HG03135 (cell line): Measurements from ENCODE around the gene MYBPC3.
A peak's percentile ranks its signal among the peaks of the same experiment; 100 is the strongest.

Experiments used
- ATAC-seq: cut with Tn5 transposase; IDR thresholded peaks from one replicate; pipeline ENCODE4 v1.9.1; 2021; ENCODE audit warnings: mild to moderate bottlenecking, moderate library complexity; ENCODE audit not compliant: unreplicated experiment

MYBPC3 gene

DNA sequence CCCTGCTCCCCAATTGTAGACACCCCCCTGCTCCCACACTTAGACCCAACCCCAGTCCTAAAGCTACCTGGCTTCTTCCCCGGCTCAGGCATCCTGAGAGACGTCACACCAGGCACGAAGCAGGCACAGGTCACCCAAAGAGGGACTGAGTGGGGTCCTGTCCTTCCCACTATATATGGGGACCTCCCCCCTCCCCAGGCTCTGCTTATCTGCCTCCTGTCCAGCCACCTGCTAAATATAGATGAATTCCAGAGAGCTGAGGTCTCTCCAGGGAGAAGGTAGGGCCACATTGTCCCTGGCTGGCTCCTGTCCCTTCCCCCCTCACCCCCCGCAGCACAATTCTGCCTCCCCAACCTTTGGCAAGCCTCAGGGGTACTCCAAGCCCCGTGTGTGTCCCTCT is at the start of gene MYBPC3:
Gene MYBPC3, minus strand, starts transcription at position 147 of the 400 bp plus-strand sequence. Its CDS starts 55 bp downstream, at position 92.
- ATAC-seq: no peak

DNA sequence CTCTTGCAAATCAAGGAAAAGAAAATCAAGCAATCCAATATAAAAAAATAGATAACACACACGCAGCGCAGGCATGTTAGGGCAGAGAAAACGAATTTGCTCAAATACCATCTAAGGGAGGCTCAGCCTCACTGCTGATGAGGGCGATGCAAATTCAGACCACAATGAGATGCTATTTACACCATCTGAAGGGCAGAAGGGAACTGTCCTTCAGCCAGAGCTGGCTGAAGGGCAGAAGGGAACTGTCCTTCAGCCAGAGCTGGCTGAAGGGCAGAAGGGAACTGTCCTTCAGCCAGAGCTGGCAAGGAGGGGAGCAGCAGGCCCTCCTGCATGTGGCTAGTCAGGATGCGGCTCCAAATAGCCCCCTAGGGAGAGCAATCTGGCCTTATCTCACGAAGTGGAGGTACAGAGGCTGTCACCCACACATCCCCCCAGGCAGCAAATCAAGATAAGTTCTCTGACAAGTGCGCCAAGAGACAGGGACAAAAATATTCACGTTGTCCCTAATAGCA is 48.3 kb upstream of the MYBPC3 start:
- peak; percentile 58 for ATAC-seq

DNA sequence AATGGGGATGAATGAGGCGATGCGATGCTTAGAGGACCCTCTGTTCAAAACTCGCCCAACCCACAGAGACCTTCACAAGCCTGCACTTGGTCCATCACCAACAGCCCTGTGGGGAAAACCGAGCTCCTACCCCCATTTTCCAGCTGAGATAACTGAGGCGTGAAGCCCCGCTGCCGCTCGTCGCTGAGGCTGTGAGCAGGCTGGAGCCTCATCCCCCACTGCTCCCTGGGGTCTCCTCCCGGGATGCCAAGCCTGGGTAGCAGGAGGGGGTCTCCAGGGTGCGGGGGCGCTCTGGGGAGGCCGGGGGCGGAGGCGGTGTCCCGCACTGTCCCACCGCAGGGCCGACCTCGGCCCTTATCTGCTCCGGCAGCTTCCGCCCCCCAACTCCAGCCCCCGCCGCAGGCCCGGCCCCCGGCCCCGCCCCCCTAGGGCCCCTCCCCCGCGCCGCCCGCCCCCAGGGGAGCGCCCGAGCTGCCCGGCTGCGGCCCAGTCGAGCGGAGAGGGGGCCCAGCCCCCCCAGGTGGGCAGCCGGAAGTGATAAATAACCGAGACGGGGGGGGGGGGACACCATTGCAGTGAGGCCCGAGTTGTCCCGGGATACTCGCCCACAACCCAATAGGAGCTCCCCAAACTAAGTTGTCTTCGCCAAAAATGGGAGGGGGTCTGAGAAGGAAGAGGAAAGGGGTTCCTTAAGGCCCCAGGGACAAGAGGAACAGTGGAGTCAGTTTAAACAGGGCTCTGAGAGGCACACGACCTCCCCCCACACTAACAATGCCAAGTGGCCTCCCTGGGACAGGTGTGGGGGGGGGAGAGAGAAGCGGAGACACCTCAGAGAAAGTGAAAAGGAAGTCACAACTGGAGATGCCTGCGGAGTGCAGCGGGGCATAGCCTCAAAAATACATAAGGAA is 47.6 kb upstream of the MYBPC3 start:
- ATAC-seq: peak; percentile 43

- no peak for ATAC-seq
These were observed 46.0 kb upstream of the MYBPC3 start for GRCh38 chr11:47398551-47398950.

DNA sequence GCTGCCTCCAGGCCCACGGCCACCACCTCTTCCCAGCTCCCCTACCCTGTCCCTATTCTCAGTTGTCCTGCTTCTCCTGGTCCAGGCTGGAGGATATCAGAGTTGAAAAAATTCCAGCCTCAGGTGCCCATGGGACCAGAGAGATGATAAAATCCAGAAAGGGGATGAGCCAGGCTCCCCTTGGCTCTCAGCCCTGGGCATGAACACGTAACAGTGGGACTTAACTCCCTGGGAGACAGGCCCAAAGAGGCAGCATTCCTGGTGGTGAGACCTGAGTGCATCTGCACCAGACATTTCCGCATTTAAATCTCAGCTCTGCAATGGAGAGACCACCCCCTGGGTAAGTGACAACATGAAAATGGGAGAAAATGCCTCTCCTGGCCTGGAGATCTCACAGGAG is 45.5 kb upstream of the MYBPC3 start:
- no peak for ATAC-seq

DNA sequence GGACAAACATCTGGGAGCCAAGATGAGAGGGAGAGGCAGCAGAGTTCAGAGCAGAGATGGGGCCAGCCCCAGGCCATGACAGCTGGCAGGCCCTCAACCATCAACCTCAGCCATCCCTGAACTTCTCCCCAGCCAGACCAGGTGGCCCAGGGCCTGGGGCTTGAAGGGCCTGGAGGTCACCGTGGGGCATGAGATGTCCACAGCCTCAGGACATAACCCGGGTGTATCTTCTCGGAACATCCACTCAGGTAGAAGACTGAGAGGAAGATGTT is 43.5 kb upstream of the MYBPC3 start:
- ATAC-seq: no peak

DNA sequence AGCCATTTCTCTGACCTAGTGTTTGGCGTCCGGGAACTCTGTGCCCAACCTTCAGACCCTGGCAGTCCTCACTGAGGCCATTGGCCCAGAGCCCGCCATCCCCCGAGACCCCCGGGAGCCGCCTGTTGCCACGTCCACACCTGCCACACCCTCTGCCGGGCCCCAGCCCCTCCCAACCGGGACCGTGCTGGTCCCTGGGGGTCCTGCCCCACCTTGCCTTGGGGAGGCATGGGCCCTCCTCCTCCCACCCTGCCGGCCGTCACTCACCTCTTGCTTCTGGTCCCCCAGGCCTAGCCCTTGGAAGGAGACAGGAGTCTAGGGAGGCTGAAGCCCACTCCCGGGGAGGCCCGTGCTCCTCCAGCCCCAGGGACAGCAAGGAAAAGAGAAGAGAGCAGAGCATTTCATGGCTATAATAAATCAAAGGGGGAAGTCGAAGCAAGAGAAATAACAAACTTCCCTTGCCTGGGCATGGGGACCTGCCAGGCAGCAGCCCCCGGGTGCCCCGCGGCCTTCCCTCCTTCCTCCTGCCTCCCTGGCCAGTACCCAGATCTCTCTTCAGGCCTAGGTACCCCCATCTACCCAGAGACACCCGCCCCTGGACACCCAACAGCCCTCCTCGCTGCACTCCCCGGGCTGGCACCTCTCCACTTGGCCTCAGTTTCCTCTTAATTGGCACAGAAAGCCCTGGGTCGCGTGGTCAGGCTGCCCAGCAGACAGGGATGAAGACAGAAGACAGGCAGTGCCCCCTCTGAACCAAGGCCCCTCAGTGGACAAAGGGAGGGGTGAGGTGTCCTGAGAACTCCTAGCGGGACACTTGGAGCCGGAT is 42.9 kb upstream of the MYBPC3 start:
- no peak for ATAC-seq

- ATAC-seq: no peak
These were observed 42.1 kb upstream of the MYBPC3 start for GRCh38 chr11:47394322-47395222.

DNA sequence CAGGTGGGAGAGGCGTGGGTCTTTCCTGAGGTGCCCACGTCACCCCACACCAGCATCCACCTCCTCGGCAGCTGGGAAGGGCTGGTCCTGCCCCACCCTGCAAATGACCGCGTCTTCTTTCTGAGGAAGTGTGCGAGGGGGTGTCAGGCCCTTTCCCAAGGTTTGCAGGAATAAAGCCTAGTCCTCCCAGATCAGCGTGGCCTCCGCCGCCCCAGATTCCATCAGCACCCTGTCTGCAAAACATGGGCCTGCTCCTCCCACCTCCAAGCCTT is 41.5 kb upstream of the MYBPC3 start:
- no peak for ATAC-seq

DNA sequence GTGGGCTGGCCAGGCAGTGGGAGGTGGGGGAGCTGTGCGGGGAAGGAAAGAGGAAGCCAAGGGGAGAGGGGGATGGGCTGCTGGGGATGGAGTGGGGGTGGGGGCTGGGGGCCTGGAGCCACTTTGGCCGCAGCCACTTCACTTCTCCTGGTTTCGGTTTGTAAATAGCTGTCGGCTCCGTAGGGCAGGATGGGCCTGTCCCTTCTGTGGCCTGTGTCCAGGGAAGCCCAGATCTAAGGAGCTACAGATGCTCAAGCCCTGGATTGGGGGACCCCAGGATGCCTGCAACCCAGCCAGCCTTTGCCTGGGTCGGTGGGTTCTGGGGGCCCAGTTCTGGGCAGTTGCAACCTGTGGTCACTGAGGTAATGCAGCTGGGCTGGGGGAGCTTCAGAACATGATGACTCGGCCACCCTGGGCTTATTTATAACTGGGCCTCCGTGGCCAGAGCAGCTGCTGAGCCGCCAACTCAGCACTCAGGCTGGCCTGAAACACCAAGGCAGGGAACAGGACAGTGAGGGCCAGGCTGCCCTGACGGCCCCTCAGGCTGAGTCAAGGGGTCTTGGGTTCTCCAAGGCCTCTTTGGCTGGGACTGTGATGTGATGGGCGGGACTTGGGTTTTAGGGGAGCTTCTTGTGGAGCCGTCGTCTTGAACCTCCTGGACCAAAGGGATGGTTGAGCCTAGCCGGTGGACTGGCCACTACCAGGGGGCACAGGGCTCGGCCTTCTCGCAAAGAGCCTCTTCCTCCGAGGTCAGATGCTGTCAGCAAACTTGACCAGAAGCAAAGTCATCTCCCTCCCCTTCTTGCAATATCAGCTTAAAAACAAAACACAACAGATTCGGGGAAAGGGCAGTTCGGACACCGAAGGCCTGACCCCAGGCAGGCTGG is 40.9 kb upstream of the MYBPC3 start:
- ATAC-seq: no peak

- no peak for ATAC-seq
These were observed 40.2 kb upstream of the MYBPC3 start for GRCh38 chr11:47392546-47393162.

DNA sequence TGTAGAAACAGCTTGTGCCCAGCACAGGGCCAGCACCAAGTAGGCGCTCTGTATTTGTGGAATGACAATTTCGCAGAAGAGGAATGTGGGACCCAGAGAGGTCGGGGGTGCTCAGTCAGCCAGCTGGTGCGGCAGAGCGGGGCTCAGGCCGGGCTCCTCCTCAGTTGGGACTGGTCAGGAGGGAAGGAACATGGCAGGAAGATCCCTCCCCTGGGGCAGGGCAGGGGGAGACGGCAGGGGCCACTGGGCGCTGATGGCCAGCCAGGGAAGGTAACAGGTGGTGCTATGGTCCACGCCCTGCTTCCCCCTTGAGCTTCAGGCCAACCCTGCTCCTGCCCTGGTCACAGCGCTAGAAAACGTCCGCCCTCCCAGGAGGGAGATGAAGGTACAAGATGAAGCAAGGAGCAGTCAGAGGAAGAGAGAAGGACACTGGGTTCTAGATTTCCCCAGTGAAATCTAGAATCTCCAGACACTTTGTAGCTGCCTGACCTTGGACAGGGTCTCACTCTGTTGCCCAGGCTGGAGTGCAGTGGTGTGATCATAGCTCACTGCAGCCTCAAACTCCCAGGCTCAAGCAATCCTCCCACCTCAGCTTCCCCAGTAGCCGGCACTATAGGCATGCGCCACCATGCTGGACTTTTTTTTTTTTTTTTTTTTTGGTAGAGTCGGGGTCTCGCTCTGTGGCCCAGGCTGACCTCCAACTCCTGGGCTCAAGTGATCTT is 39.4 kb upstream of the MYBPC3 start:
- ATAC-seq: no peak

GRCh38 chr11:47391077-47391583 is 38.6 kb upstream of the MYBPC3 start:
- no peak for ATAC-seq

DNA sequence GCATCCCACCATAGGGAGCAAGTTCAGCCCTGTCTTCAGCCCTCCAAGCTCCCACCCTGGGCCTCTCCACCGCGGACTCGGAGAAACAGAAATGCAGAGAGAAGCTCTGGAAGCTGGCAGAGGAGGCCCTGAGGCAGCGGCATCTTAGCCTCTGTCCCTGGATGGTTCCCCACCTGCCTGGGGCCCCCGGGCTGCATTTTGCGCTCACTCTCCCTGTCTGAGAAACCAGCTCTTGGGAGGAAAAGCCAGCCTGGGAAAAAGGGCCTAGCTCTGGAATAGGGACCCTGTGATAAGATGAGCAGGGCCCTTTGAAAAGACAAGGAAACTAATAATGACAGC is 37.9 kb upstream of the MYBPC3 start:
- no peak for ATAC-seq

GRCh38 chr11:47389577-47390421 is 37.3 kb upstream of the MYBPC3 start:
- ATAC-seq: no peak

DNA sequence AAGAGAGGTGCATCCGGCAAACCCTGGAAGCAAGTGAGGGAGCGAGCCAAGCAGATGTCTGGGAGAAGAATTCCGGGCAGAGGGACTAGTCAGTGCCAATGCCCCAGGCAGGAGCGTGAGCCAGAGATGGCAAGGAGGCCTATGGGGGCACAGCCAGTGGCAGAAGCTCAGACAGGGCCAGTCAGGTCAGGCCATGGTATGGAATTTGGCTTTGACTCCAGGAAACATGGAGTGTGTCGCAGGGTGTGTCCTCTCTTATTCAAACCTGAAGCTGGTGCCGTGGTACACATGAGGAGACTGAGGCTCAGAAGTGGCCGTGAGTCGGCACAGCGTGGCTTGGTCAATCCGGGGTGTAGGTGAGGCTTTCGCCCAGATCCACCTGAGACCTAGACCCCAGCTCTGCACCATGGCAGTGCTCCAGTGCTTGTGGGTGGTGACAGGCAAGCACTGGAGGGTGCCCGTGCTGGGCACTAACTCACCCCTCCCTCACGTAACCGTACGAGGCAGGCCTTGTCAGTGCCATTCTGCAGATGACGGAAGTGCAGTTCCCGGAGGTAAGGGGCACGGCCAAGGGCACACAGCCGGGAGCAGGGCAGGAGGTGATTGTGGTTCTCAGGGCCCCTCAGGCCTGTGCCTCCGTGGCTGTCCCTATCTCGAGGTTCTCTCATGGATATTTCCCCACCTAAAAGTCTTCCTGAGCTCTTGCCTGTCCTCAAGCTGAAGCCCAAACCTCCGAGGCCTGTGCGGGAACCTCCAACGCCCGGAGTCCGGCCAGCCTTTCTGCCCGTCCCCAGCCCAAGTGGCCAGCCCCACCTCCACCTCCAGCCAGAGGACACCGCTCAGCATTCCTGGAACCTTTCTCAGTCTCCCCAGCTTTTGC is 36.4 kb upstream of the MYBPC3 start:
- no peak for ATAC-seq
